Breast epithelium (tissue), 4 donors: ENCODE results near the gene SACM1L. TPM values are rescaled to one million over a fixed set of nuclear protein-coding genes. Genes with fewer than 3 reads are reported as not detected.

ENCODE experiments used
- DNase-seq, 2 donors: peaks; one replicate each; pipeline ENCODE4 v3.0.0-alpha.2; 2019; ENCODE audit warnings: low spot score in 2 of 2
- H3K27ac ChIP-seq, 2 donors: fragments of 200-600 bp; sonication (generic) in 1 of 2; one replicate each; pipeline ENCODE4 v1.5.1; 2016 to 2019; ENCODE audit warnings: mild to moderate bottlenecking in 1 of 2
- H3K27me3 ChIP-seq, 2 donors: fragments of 200-600 bp; sonication (generic) in 1 of 2; one replicate each; pipeline versions ENCODE4 v1.5.1 to v1.6.0; 2017 to 2019; ENCODE audit warnings: control low read depth in 1 of 2, mild to moderate bottlenecking in 1 of 2
- H3K36me3 ChIP-seq: fragments of 200-600 bp; one replicate; pipeline ENCODE4 v1.5.1; 2019
- H3K4me1 ChIP-seq, 2 donors: fragments of 200-600 bp; sonication (generic); one replicate each; pipeline ENCODE4 v1.5.1; 2016 to 2019; ENCODE audit warnings: control low read depth in 1 of 2
- H3K4me3 ChIP-seq, 3 donors: fragments of 200-600 bp; sonication (generic); 1 replicate in 2 of 3; 2 replicates in 1 of 3; pipeline ENCODE4 v1.5.1; 2016 to 2019; ENCODE audit warnings: mild to moderate bottlenecking in 3 of 3, moderate library complexity in 2 of 3
- H3K9me3 ChIP-seq, 2 donors: fragments of 200-600 bp; sonication (generic) in 1 of 2; one replicate each; pipeline ENCODE4 v1.5.1; 2016 to 2019; ENCODE audit warnings: control low read depth in 1 of 2
- POLR2A ChIP-seq: fragments of 450-650 bp; IDR thresholded peaks from one replicate; pipeline ENCODE4 v1.6.1; 2016; ENCODE audit warnings: antibody characterized with exemption, mild to moderate bottlenecking, moderate library complexity
- POLR2AphosphoS5 ChIP-seq, 3 donors: sonication (generic); formaldehyde crosslinking; IDR thresholded peaks; one replicate each; pipeline ENCODE4 v1.6.1; 2017; ENCODE audit warnings: antibody characterized with exemption in 3 of 3
- intact Hi-C: fragments of 100-400 bp; cut with DNase I; formaldehyde crosslinking; loops from one replicate; pipeline ENCODE4 v1.15.1; 2023; ENCODE audit warnings: low total_unique reads
- total RNA-seq, 3 donors: library from RNA; depleted of rRNA; stranded (reverse); fragments of >200 nt; gene quantifications; one replicate each; pipeline ENCODE4 v1.1.0, GENCODE V29; 2016
- TF ChIP-seq, protein P1 (sequence below), 3 donors: fragments of 450-650 bp; IDR thresholded peaks; one replicate each; pipeline ENCODE4 v1.5.1; 2016 to 2017; ENCODE audit warnings: antibody characterized with exemption in 3 of 3, mild to moderate bottlenecking in 3 of 3, moderate library complexity in 3 of 3

The SACM1L gene
- total RNA-seq, 3 donors from 2014 or later = 49.3 to 84.7 (median 61.3) TPM

DNA sequence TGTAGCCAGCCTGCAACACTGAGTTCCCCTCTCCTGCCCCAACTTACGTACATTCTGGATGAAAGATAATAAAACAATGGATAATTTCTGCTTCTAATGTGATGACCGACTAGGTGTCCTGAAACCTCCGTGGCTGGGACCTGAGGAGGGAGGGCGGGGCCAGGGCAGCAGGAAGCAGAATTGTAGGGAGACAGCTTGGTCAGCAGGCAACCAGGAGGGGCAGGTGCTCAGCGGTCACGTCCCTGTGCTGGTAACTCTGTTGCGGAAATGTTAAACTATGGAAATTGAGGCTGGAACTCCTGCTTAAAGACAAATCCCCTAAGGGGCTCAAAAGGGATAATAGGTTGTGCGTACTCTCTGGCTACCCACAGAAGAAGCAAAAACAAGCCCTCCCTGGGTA is 76.8 kb downstream of the SACM1L start:
- TF ChIP-seq POLR2AphosphoS5 (IDR thresholded peaks at IDR 0.05) = no peak
- TF ChIP-seq, protein P1, sequence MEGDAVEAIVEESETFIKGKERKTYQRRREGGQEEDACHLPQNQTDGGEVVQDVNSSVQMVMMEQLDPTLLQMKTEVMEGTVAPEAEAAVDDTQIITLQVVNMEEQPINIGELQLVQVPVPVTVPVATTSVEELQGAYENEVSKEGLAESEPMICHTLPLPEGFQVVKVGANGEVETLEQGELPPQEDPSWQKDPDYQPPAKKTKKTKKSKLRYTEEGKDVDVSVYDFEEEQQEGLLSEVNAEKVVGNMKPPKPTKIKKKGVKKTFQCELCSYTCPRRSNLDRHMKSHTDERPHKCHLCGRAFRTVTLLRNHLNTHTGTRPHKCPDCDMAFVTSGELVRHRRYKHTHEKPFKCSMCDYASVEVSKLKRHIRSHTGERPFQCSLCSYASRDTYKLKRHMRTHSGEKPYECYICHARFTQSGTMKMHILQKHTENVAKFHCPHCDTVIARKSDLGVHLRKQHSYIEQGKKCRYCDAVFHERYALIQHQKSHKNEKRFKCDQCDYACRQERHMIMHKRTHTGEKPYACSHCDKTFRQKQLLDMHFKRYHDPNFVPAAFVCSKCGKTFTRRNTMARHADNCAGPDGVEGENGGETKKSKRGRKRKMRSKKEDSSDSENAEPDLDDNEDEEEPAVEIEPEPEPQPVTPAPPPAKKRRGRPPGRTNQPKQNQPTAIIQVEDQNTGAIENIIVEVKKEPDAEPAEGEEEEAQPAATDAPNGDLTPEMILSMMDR (IDR thresholded peaks at IDR 0.05) = no peak
- TF ChIP-seq POLR2A = no peak
- Histone ChIP-seq H3K36me3 (no peaks in the 10 kb centered on the region), H3K27ac (no peak overlapping the region), H3K4me3 (no peak overlapping the region), H3K27me3 (no peaks in the 10 kb centered on the region), H3K4me1 (no peaks in the 10 kb centered on the region), H3K9me3 (no peaks in the 10 kb centered on the region)
- peak in 1 of 2 donors; percentile 20 for DNase-seq
- intact Hi-C loops = no loop called here

DNA sequence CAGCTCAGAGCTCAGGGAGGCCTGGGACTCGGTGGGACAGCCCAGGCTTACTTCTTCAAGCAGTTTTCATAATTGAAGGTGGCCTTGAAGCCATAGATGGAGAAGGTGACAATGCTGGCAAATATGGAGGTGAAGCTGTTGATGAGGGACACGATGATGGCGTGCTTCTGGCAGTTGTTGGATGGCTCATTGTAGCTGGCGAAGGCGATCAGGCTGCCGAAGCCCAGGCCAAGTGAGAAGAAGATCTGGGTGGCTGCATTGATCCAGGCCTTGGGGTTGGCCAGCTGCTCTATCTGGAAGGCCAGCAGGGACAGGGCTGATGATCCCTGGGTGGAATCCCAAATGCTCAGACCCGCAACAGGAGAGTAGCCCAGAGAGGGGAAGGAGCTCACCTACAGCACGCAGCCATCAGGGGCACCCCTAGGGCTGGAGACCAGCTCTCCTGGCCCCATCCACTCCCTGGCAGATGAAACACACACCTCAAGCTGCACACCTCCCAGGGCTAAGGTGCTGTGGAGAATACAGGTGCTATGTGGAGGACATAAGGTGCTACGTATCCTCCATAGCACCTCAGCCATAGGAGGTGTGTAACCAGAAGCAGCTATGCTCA is 82.1 kb downstream of the SACM1L start:
- Histone ChIP-seq H3K4me1 (no peaks in the 10 kb centered on the region), H3K4me3 (no peak overlapping the region), H3K9me3 (no peaks in the 10 kb centered on the region), H3K27me3 (no peaks in the 10 kb centered on the region), H3K27ac (no peak overlapping the region), H3K36me3 (no peaks in the 10 kb centered on the region)
- TF ChIP-seq, protein P1 (IDR thresholded peaks at IDR 0.05) = no peak
- no peak for TF ChIP-seq POLR2A
- no peak for DNase-seq
- intact Hi-C loops = no loop called here

DNA sequence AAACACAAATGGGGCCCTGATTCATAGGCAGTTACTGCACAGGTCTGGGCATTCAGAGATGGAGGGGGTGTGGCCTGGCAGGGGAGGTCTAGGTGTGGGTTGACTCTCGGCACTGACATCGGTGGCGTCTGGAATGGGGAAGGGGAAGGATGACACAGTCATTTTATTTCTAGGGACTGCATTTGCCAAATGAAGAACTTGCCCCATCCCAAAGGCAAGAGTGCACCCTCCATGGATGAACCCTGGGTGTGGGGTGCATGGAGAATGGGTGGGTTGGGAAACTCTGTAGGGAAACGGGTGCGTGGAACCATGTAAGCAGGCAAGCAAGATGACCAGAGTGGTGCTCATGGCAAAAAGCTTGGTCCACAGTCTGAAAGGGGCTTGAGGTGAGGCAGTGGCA is 82.6 kb downstream of the SACM1L start:
- TF ChIP-seq, protein P1 (IDR thresholded peaks at IDR 0.05) = no peak
- no peak for TF ChIP-seq POLR2A
- no peak for TF ChIP-seq POLR2AphosphoS5 (IDR thresholded peaks at IDR 0.05)
- Histone ChIP-seq H3K4me3 (no peak overlapping the region), H3K27me3 (no peaks in the 10 kb centered on the region), H3K9me3 (no peaks in the 10 kb centered on the region), H3K36me3 (no peaks in the 10 kb centered on the region), H3K27ac (no peak overlapping the region), H3K4me1 (no peaks in the 10 kb centered on the region)
- intact Hi-C loops = no loop called here
- no peak for DNase-seq

DNA sequence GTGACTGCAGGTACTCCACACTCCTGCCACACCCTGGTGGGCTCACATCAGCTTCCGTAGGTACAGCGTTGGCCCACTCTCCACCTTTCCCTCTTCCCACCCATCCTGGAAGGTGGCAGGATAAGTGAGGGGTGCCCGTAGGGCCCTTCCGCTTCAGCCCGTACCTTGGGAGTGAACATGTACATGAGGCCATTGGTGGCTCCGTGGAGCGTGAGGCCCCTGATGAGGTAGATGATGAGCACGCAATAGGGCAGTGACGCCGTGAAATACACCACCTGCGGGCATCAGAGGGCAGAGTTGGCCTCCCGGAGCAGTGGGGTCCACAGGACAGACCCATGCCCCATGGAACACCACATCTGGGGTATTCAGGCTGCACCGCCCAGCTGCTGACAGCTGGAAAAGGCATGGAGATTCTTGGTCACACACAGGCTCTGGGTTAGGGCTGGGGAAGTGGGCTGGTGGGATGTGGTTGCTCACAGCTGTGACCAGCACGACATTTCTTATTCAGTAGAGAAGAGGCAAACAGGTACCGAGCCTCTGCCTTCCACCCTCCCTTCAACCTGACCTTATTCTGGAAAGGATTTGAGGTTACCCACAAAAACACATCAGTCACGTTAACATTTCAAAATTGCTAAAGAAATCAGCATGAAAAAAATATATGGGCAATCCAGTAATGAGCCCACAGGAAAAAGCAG is 83.3 kb downstream of the SACM1L start:
- H3K27me3 ChIP-seq = no peaks in the 10 kb centered on the region
- no peaks in the 10 kb centered on the region for H3K9me3 ChIP-seq
- no peaks in the 10 kb centered on the region for H3K36me3 ChIP-seq
- TF ChIP-seq, protein P1 (IDR thresholded peaks at IDR 0.05) = no peak
- TF ChIP-seq POLR2A = no peak
- TF ChIP-seq POLR2AphosphoS5 (IDR thresholded peaks at IDR 0.05) = no peak
- no peak overlapping the region for H3K27ac ChIP-seq
- H3K4me3 ChIP-seq = no peak overlapping the region
- no peak for DNase-seq
- intact Hi-C loops = no loop called here
- H3K4me1 ChIP-seq = no peaks in the 10 kb centered on the region

DNA sequence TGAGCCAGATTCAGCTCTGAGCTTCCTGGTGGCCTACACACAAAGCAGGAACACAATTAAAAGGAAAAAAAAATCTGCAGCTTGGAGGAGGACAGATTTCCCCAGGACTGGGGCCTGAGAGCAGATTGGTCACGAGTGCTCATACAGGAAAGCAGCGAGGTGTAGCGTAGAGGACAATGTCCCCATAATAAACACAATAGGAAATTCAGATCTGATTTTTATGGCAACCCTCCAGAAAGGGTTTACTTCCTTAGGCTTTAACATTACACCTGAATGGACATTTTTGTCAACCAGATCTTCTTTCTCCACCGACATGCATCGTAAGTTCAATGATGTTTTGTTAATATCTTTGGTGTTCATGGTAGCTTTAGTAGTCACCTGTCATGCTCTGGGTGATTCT is 83.9 kb downstream of the SACM1L start:
- DNase-seq = no peak
- intact Hi-C loops = no loop called here
- H3K27ac ChIP-seq = no peak overlapping the region

More for the DNA sequence above, 83.9 kb downstream of the SACM1L start:
- Histone ChIP-seq H3K36me3 (no peaks in the 10 kb centered on the region), H3K9me3 (no peaks in the 10 kb centered on the region), H3K27me3 (no peaks in the 10 kb centered on the region), H3K4me3 (no peak overlapping the region), H3K4me1 (no peaks in the 10 kb centered on the region)
- no peak for TF ChIP-seq POLR2A
- no peak for TF ChIP-seq POLR2AphosphoS5 (IDR thresholded peaks at IDR 0.05)
- TF ChIP-seq, protein P1 (IDR thresholded peaks at IDR 0.05) = no peak
